Spinal cord (tissue), 10 donors: ENCODE data around the gene SLC6A2. TPM values are rescaled to one million over a fixed set of nuclear protein-coding genes. Genes with fewer than 3 reads are reported as not detected.

Source experiments
- DNase-seq, 6 donors: peaks; one replicate each; pipeline versions ENCODE4 v3.0.0 to v3.0.0-alpha.2; 2013 to 2015; ENCODE audit warnings: low spot score in 6 of 6, low read depth in 4 of 6
- H3K27ac ChIP-seq: one replicate; pipeline ENCODE4 v1.5.1; 2013; ENCODE audit warnings: low read depth, low read length, control low read depth
- H3K27me3 ChIP-seq: one replicate; pipeline ENCODE4 v1.6.1; 2013; ENCODE audit warnings: low read length; ENCODE audit not compliant: control insufficient read depth, insufficient read depth
- H3K36me3 ChIP-seq: one replicate; pipeline ENCODE4 v1.6.1; 2013; ENCODE audit warnings: low read length; ENCODE audit not compliant: control insufficient read depth, insufficient read depth
- H3K4me1 ChIP-seq: one replicate; pipeline ENCODE4 v1.6.1; 2013; ENCODE audit warnings: low read length; ENCODE audit not compliant: control insufficient read depth, insufficient read depth
- H3K4me3 ChIP-seq: one replicate; pipeline ENCODE4 v1.5.1; 2013; ENCODE audit warnings: low read depth, low read length, control low read depth
- H3K9me3 ChIP-seq: one replicate; pipeline ENCODE4 v1.6.1; 2013; ENCODE audit warnings: low read length; ENCODE audit not compliant: control insufficient read depth, insufficient read depth
- WGBS: methylation state at CpG from one replicate; pipeline ENCODE4 v1.1.5; 2013; ENCODE audit warnings: missing lambda C conversion rate; ENCODE audit not compliant: insufficient coverage; 5-methylcytosine and 5-hydroxymethylcytosine counted together
- polyA plus RNA-seq, 2 donors: library from polyadenylated mRNA; unstranded; fragments of 120-200 nt; gene quantifications; one replicate each; pipeline ENCODE4 v1.2.1, GENCODE V29; 2013; ENCODE audit not compliant: insufficient read length in 2 of 2
- total RNA-seq, 2 donors: library from RNA; depleted of rRNA in 1 of 2; stranded (reverse); fragments of 120-200 nt in 1 of 2; fragments of >200 nt in 1 of 2; gene quantifications; one replicate each; pipeline versions ENCODE4 v1.2.3 to v1.2.4, GENCODE V29; 2013 to 2014
- donor health status: healthy.

The SLC6A2 gene
- total and polyA plus RNA-seq, 4 donors: 0.11 to 0.89 (median 0.18) TPM

GRCh38 chr16:55643161-55643970, 12.4 kb upstream of the SLC6A2 start:
- 89% methylated on average over 11 of the region's 11 CpGs for WGBS
- H3K4me1 ChIP-seq: no peaks in the 10 kb centered on the region
- no peak for DNase-seq

GRCh38 chr16:55645986-55646385, 9.8 kb upstream of the SLC6A2 start:
- DNase-seq: no peak
- no peaks in the 10 kb centered on the region for H3K9me3 ChIP-seq
- H3K4me3 ChIP-seq: no peak overlapping the region
- no peak overlapping the region for H3K27ac ChIP-seq
- H3K4me1 ChIP-seq: no peaks in the 10 kb centered on the region
- 94% methylated on average over 3 of the region's 4 CpGs for WGBS
- peaks cover 8% of the 10 kb centered on the region for H3K27me3 ChIP-seq
- no peaks in the 10 kb centered on the region for H3K36me3 ChIP-seq

More at GRCh38 chr16:55643161-55643970, 12.4 kb upstream of the SLC6A2 start:
- H3K36me3 ChIP-seq: no peaks in the 10 kb centered on the region
- H3K9me3 ChIP-seq: no peaks in the 10 kb centered on the region
- H3K27ac ChIP-seq: no peak overlapping the region
- H3K4me3 ChIP-seq: no peak overlapping the region
- peaks cover 2% of the 10 kb centered on the region for H3K27me3 ChIP-seq

DNA sequence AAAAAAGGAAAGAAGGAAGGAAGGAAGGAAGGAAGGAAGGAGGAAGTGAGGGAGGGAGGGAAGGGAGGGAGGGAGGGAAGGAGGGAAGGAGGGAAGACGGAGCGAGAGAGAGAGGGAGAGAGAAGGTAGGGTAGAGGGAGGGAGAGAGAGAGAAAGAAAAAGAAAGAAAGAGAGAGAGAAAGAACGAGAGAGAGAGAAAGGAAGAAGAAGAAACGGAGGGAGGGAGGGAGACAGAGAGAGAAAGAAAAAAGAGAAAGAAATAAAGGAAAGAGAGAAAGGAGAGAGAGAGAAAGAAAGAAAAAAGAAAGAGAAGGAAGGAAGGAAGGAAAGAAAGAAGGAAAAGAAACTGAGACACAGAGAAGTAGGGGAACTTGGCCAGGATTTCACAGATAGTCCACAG, 8.4 kb upstream of the SLC6A2 start:
- 89% methylated on average over 4 of the region's 4 CpGs for WGBS

GRCh38 chr16:55647798-55648197, 8.0 kb upstream of the SLC6A2 start:
- Histone ChIP-seq H3K27ac (no peak overlapping the region), H3K4me1 (no peaks in the 10 kb centered on the region), H3K9me3 (no peaks in the 10 kb centered on the region), H3K4me3 (no peak overlapping the region), H3K27me3 (peaks cover 20% of the 10 kb centered on the region), H3K36me3 (no peaks in the 10 kb centered on the region)
- no peak for DNase-seq

More for the DNA sequence above, 8.4 kb upstream of the SLC6A2 start:
- no peaks in the 10 kb centered on the region for H3K36me3 ChIP-seq
- no peaks in the 10 kb centered on the region for H3K4me1 ChIP-seq
- H3K27ac ChIP-seq: no peak overlapping the region
- no peak for DNase-seq
- peaks cover 15% of the 10 kb centered on the region for H3K27me3 ChIP-seq
- H3K9me3 ChIP-seq: no peaks in the 10 kb centered on the region
- no peak overlapping the region for H3K4me3 ChIP-seq

DNA sequence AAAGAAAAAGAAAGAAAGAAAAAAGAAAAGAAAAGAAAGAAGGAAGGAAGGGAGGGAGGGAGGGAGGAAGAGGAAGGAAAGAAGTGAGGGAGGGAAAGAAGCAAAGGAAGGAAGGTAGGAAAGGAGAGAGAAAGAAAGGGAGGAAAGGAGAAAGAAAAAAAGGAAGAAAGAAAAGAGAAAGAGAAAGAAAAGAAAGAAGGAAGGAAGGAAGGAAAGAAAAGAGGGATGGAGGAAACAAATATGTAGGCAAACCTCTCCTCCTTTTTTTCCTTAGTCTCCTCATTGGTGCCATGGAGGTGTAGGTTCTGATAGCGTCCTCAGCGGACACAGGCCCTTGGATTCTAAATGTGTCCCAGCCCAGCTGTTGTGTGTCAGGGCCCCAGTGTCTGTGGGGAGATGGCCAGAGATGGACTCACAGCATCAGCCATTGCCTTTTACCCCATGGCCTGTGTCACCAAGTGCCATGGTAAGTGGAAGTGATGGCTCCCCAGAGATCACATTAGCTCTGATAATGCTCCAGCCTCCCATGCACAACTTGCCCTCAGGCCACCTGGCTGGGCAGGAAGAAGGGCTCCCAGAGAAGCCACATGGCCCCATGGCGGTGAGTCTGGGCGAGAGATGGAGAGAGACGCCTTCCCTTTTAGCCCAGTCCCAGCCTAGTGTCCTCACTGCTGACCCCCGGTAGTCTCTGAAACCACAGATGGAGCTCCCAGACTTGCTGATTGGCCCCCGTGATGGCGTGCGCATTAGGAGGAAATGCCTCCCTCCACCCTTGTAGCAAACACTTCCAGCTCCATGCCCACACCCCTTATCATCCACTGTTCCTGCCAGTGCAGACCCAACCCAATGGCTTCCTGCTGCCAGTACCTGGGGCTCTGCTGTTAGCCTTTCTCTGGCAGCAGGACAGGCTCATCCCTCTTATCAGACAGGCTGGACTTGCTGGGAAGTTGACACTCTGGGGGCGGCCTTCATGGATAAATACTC, 3.7 kb upstream of the SLC6A2 start:
- WGBS: 82% methylated on average over 10 of the region's 10 CpGs

GRCh38 chr16:55653106-55653505, 2.7 kb upstream of the SLC6A2 start:
- H3K27me3 ChIP-seq: peaks cover 67% of the 10 kb centered on the region
- peaks cover 16% of the 10 kb centered on the region for H3K4me1 ChIP-seq
- H3K27ac ChIP-seq: no peak overlapping the region
- no peak overlapping the region for H3K4me3 ChIP-seq
- no peaks in the 10 kb centered on the region for H3K9me3 ChIP-seq
- no peak for DNase-seq
- WGBS: 100% methylated on average over 1 of the region's 2 CpGs
- no peaks in the 10 kb centered on the region for H3K36me3 ChIP-seq

More for the DNA sequence above, 3.7 kb upstream of the SLC6A2 start:
- Histone ChIP-seq H3K36me3 (no peaks in the 10 kb centered on the region), H3K4me1 (peaks cover 16% of the 10 kb centered on the region), H3K4me3 (no peak overlapping the region), H3K9me3 (no peaks in the 10 kb centered on the region), H3K27me3 (peaks cover 58% of the 10 kb centered on the region), H3K27ac (no peak overlapping the region)
- DNase-seq: no peak

DNA sequence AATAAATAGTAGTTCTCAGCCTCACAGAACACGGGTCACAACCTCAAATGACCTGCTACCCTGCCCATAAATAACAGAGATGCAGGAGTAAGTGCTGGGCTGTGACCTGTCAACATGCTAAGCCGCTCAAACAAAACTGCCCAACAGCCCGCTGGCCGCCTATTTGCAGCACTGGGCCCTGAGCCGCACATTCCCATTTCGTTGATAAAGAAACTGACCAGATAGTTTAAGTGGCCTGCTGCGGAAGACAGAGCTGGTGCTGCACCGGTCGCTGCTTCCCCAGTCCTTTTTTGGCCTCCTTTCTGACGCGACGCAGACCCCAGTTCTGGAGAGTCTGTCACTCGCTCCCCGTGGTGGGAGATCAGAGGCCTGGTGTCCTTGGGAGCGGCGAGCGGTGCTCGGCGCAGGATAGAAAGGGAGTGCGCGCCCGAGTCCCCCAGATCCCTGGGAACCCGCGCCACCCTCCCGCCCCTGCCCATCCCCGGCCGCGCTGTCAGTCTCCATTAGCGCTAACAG, 349 bp upstream of the SLC6A2 start:
- no peak overlapping the region for H3K27ac ChIP-seq
- H3K4me3 ChIP-seq: no peak overlapping the region
- DNase-seq: no peak
- H3K27me3 ChIP-seq: peaks cover 72% of the 10 kb centered on the region
- H3K36me3 ChIP-seq: no peaks in the 10 kb centered on the region
- no peaks in the 10 kb centered on the region for H3K9me3 ChIP-seq
- H3K4me1 ChIP-seq: peaks cover 23% of the 10 kb centered on the region
- 5% methylated on average over 28 of the region's 29 CpGs for whole genome bisulfite sequencing

DNA sequence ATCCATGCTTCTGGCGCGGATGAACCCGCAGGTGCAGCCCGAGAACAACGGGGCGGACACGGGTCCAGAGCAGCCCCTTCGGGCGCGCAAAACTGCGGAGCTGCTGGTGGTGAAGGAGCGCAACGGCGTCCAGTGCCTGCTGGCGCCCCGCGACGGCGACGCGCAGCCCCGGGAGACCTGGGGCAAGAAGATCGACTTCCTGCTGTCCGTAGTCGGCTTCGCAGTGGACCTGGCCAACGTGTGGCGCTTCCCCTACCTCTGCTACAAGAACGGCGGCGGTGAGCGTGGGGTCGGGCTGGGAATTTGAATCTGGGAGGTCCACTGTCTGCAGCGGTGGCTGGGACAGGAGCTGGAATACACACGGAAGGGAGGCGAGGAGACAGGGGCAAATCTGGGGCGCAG, 904 bp downstream of the SLC6A2 start:
- DNase-seq: no peak

GRCh38 chr16:55657616-55658015, 1.8 kb downstream of the SLC6A2 start:
- H3K36me3 ChIP-seq: no peaks in the 10 kb centered on the region
- peaks cover 59% of the 10 kb centered on the region for H3K27me3 ChIP-seq
- no CpG with 5 or more reads among the region's 3 CpGs for WGBS
- H3K9me3 ChIP-seq: no peaks in the 10 kb centered on the region
- peaks cover 23% of the 10 kb centered on the region for H3K4me1 ChIP-seq
- no peak for DNase-seq
- H3K27ac ChIP-seq: no peak overlapping the region
- H3K4me3 ChIP-seq: no peak overlapping the region

More for the DNA sequence above, 904 bp downstream of the SLC6A2 start:
- Histone ChIP-seq H3K36me3 (no peaks in the 10 kb centered on the region), H3K27ac (no peak overlapping the region), H3K27me3 (peaks cover 67% of the 10 kb centered on the region), H3K4me3 (no peak overlapping the region), H3K4me1 (peaks cover 23% of the 10 kb centered on the region), H3K9me3 (no peaks in the 10 kb centered on the region)
- WGBS: 4% methylated on average over 37 of the region's 37 CpGs
